A549 (cell line): ENCODE data around the gene PDZK1.

Experiments
- CHD2 ChIP-seq: fragments of 150-350 bp; IDR thresholded peaks from 2 replicates; pipeline ENCODE4 v1.6.1; 2014; ENCODE audit warnings: low read length; ENCODE audit not compliant: partially characterized antibody
- EHMT2 ChIP-seq: fragments of 200-600 bp; sonication (generic); IDR thresholded peaks from 2 replicates; pipeline ENCODE4 v1.6.1; 2016; ENCODE audit warnings: antibody characterized with exemption, low read depth, mild to moderate bottlenecking, moderate library complexity
- EP300 ChIP-seq, 2 experiments: fragments of >200 bp; sonication (Bioruptor Twin); formaldehyde crosslinking; IDR thresholded peaks; 2 replicates in 1 of 2; 3 replicates in 1 of 2; pipeline ENCODE4 v1.6.1; 2016 to 2017
- FOSL2 ChIP-seq, 2 experiments: fragments of 450-650 bp in 1 of 2; fragments of >200 bp in 1 of 2; sonication (Bioruptor Twin) in 1 of 2; formaldehyde crosslinking; IDR thresholded peaks; 2 replicates each; pipeline versions ENCODE4 v1.5.0 to v1.6.1; 2016 to 2020; ENCODE audit warnings: mild to moderate bottlenecking in 1 of 2, moderate library complexity in 1 of 2
- GATA3 ChIP-seq: IDR thresholded peaks from 2 replicates; pipeline ENCODE4 v1.6.1; 2012; ENCODE audit warnings: borderline replicate concordance
- MYC ChIP-seq: IDR thresholded peaks from 2 replicates; pipeline ENCODE4 v1.6.1; 2012; ENCODE audit warnings: mild to moderate bottlenecking, inconsistent platforms, low read length, improper control_type of control experiment, borderline replicate concordance
- POLR2A ChIP-seq: IDR thresholded peaks from 2 replicates; pipeline ENCODE4 v1.6.1; 2012; ENCODE audit warnings: mild to moderate bottlenecking, low read length
- RAD21 ChIP-seq, 2 experiments: fragments of >200 bp in 1 of 2; sonication (Bioruptor Twin) in 1 of 2; formaldehyde crosslinking in 1 of 2; IDR thresholded peaks in 1 of 2; conservative IDR thresholded peaks in 1 of 2; 2 replicates in 1 of 2; 3 replicates in 1 of 2; pipeline ENCODE4 v1.6.1; 2012 to 2018; ENCODE audit warnings: inconsistent platforms in 1 of 2
- RARB ChIP-seq: fragments of 250-450 bp; sonication (Bioruptor Pico); IDR thresholded peaks from 2 replicates; pipeline ENCODE4 v1.8.0; 2021; ENCODE audit warnings: mild to moderate bottlenecking, moderate library complexity
- REST ChIP-seq: fragments of 200-600 bp; sonication (generic); IDR thresholded peaks from 2 replicates; pipeline ENCODE4 v1.6.1; 2016; ENCODE audit warnings: antibody characterized with exemption, mild to moderate bottlenecking, moderate library complexity
- RFX5 ChIP-seq: fragments of 450-650 bp; IDR thresholded peaks from 2 replicates; pipeline ENCODE4 v1.7.1; 2014; ENCODE audit warnings: antibody characterized with exemption, mild to moderate bottlenecking, moderate library complexity
- SMC3 ChIP-seq: fragments of >200 bp; sonication (Bioruptor Twin); formaldehyde crosslinking; IDR thresholded peaks from 3 replicates; pipeline ENCODE4 v1.6.1; 2018; ENCODE audit warnings: inconsistent platforms
- TF ChIP-seq, protein P1 (sequence below): fragments of >200 bp; sonication (Bioruptor Twin); formaldehyde crosslinking; IDR thresholded peaks from 3 replicates; pipeline ENCODE4 v1.5.1; 2016
- TF ChIP-seq, protein P2 (sequence below): fragments of 150-350 bp; IDR thresholded peaks from 2 replicates; pipeline ENCODE4 v1.6.1; 2014; ENCODE audit warnings: low read depth, mild to moderate bottlenecking, low read length

GRCh38 chr1:145710291-145711027 is 3.3 kb upstream of the PDZK1 start:
- TF ChIP-seq, protein P1, sequence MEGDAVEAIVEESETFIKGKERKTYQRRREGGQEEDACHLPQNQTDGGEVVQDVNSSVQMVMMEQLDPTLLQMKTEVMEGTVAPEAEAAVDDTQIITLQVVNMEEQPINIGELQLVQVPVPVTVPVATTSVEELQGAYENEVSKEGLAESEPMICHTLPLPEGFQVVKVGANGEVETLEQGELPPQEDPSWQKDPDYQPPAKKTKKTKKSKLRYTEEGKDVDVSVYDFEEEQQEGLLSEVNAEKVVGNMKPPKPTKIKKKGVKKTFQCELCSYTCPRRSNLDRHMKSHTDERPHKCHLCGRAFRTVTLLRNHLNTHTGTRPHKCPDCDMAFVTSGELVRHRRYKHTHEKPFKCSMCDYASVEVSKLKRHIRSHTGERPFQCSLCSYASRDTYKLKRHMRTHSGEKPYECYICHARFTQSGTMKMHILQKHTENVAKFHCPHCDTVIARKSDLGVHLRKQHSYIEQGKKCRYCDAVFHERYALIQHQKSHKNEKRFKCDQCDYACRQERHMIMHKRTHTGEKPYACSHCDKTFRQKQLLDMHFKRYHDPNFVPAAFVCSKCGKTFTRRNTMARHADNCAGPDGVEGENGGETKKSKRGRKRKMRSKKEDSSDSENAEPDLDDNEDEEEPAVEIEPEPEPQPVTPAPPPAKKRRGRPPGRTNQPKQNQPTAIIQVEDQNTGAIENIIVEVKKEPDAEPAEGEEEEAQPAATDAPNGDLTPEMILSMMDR = no peak
- TF ChIP-seq RARB (CRISPR knock-in tag) (no peak), EP300 (IDR thresholded peaks at IDR 0.05) (no peak), POLR2A (no peak), EHMT2 (peak; percentile 81; the same call in 1 of the 2 replicates), FOSL2 (IDR thresholded peaks at IDR 0.05) (no peak), FOSL2 (CRISPR knock-in tag; IDR thresholded peaks at IDR 0.05) (no peak), GATA3 (no peak), RFX5 (no peak), REST (no peak), RAD21 (conservative IDR thresholded peaks at IDR 0.05 in 1 of 2, IDR thresholded peaks at IDR 0.05 in 1 of 2) (no peak), CHD2 (no peak), MYC (no peak), SMC3 (no peak)
- TF ChIP-seq, protein P2, sequence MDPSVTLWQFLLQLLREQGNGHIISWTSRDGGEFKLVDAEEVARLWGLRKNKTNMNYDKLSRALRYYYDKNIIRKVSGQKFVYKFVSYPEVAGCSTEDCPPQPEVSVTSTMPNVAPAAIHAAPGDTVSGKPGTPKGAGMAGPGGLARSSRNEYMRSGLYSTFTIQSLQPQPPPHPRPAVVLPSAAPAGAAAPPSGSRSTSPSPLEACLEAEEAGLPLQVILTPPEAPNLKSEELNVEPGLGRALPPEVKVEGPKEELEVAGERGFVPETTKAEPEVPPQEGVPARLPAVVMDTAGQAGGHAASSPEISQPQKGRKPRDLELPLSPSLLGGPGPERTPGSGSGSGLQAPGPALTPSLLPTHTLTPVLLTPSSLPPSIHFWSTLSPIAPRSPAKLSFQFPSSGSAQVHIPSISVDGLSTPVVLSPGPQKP = no peak
